ENCODE measurements around the gene ZBTB20.

ZBTB20 gene

DNA sequence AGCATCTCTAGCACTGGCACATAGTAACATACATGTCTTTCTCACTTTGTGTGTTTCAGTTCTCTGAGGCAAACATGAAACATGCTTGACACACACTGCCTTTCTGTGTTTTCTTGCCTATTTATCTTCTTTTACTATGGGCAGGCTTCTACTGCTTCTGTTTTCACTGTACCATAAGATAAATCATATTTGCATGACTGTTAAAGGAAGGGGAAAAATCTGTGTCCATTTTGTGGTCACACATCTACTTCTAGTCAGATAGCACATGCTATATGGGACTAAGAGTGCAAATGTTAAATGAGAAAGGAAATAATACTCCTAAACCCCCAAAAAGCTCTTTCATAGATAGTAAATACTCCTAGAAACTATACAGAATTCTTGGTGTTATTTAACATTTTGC is 386.4 kb downstream of the ZBTB20 start (continued):
- no peak for TF ChIP-seq TOX (CRISPR knock-in tag; IDR thresholded peaks at IDR 0.05; ENCODE audit: borderline replicate concordance)
- TF ChIP-seq ISL1 (CRISPR knock-in tag; IDR thresholded peaks at IDR 0.05) = no peak
- TF ChIP-seq ARNTL (CRISPR knock-in tag; IDR thresholded peaks at IDR 0.05; ENCODE audit: borderline replicate concordance, low read depth) = no peak
- TF ChIP-seq ZFP30 (CRISPR knock-in tag; IDR thresholded peaks at IDR 0.05) = no peak
- no peak for TF ChIP-seq ZNF8 (CRISPR knock-in tag; IDR thresholded peaks at IDR 0.05)
- TF ChIP-seq, protein P1, sequence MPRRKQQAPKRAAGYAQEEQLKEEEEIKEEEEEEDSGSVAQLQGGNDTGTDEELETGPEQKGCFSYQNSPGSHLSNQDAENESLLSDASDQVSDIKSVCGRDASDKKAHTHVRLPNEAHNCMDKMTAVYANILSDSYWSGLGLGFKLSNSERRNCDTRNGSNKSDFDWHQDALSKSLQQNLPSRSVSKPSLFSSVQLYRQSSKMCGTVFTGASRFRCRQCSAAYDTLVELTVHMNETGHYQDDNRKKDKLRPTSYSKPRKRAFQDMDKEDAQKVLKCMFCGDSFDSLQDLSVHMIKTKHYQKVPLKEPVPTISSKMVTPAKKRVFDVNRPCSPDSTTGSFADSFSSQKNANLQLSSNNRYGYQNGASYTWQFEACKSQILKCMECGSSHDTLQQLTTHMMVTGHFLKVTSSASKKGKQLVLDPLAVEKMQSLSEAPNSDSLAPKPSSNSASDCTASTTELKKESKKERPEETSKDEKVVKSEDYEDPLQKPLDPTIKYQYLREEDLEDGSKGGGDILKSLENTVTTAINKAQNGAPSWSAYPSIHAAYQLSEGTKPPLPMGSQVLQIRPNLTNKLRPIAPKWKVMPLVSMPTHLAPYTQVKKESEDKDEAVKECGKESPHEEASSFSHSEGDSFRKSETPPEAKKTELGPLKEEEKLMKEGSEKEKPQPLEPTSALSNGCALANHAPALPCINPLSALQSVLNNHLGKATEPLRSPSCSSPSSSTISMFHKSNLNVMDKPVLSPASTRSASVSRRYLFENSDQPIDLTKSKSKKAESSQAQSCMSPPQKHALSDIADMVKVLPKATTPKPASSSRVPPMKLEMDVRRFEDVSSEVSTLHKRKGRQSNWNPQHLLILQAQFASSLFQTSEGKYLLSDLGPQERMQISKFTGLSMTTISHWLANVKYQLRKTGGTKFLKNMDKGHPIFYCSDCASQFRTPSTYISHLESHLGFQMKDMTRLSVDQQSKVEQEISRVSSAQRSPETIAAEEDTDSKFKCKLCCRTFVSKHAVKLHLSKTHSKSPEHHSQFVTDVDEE (CRISPR knock-in tag; IDR thresholded peaks at IDR 0.05) = no peak

DNA sequence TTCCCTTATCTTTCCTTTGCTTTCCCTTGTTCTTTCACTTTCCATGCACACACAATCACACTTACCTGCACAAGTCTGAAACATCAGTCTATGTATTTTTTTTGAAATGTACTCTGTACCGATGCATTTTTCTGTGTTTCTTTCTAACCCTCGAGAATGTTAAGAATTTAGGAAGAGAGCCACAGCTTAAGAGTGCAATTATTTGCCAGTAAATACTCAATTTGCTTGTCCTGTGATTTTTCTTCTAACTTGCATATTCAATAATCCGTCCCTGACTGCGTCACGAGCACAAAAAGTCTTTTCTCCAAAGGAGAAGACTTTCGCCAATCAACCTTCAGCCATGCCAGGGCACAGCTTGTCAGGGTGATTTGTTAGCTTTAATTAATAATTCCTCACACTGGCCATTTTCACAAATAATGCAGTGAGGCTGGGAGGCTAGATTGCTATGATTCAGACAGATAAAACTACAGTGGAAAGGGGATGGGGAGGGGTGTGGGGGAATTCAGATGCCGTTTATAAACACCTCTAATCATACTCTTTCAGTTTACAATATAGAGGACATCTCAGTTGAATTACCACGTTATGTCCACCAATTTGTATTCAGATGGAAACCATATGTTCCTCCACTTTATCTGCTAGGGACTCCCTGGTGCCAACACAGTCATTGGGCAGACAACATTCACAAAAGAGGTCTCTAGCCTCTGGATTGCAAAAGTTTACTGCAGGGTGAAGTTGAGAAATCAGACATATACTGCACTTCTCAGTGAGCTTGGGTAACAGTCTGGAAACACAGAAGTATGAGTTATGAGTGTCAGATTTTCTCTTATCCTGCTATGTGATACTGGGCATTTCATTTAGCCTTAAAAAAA is 388.0 kb downstream of the ZBTB20 start:
- peak; percentile 78 for ATAC-seq
- TF ChIP-seq ZNF8 (CRISPR knock-in tag; IDR thresholded peaks at IDR 0.05) = no peak
- TF ChIP-seq RARB (CRISPR knock-in tag; IDR thresholded peaks at IDR 0.05) = no peak
- TF ChIP-seq, protein P2, sequence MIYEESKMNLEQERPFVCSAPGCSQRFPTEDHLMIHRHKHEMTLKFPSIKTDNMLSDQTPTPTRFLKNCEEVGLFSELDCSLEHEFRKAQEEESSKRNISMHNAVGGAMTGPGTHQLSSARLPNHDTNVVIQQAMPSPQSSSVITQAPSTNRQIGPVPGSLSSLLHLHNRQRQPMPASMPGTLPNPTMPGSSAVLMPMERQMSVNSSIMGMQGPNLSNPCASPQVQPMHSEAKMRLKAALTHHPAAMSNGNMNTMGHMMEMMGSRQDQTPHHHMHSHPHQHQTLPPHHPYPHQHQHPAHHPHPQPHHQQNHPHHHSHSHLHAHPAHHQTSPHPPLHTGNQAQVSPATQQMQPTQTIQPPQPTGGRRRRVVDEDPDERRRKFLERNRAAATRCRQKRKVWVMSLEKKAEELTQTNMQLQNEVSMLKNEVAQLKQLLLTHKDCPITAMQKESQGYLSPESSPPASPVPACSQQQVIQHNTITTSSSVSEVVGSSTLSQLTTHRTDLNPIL (CRISPR knock-in tag; IDR thresholded peaks at IDR 0.05; ENCODE audit: low read depth) = no peak
- TF ChIP-seq TCF4 (CRISPR knock-in tag; IDR thresholded peaks at IDR 0.05; ENCODE audit: borderline replicate concordance) = peak; percentile 26; the same call in 1 of the 2 replicates

DNA sequence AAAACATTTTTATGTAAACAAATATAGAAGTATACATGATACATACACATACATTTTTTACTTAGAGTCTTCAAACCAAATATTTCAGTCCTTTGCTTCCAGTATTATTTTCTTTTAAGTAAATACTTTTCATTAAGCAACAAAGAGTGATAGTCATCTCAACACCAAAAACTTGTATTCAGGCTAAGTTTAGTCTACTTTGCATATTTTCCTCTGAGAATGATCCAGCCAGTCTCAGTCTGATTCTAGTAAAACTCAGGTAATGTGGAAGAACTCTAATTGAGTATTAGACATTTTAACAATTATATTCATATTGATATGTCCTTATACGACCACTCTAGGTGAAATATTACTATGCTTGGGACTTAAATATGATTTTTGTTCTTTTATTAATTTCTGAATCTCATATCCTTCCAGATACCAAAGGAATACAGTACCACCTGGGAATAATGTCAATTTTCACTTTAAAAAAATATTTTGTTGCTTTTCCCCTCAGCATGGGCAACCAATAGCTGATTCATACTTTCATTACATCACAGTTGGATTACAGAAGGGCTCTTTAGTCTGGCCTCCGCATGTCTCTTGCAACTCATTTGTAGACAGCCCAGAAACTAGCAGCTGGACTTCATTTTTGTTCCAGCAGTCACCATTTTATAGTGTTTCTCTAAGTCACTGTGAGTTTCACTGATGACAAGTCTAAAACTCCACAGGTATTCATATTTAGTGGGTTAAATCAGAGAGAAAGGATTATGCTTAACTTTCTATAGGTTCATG is 390.4 kb downstream of the ZBTB20 start:
- no peak for TF ChIP-seq ESRRG (CRISPR knock-in tag; IDR thresholded peaks at IDR 0.05)
- TF ChIP-seq ZFP3 (CRISPR knock-in tag; IDR thresholded peaks at IDR 0.05) = no peak
- no peak for TF ChIP-seq ZNF70 (CRISPR knock-in tag; IDR thresholded peaks at IDR 0.05)
- no peak for TF ChIP-seq TOX (CRISPR knock-in tag; IDR thresholded peaks at IDR 0.05; ENCODE audit: borderline replicate concordance)
- TF ChIP-seq ZNF8 (CRISPR knock-in tag; IDR thresholded peaks at IDR 0.05) = no peak
- TF ChIP-seq ISL1 (CRISPR knock-in tag; IDR thresholded peaks at IDR 0.05) = no peak
- TF ChIP-seq ARNTL (CRISPR knock-in tag; IDR thresholded peaks at IDR 0.05; ENCODE audit: borderline replicate concordance, low read depth) = no peak
- TF ChIP-seq, protein P3, sequence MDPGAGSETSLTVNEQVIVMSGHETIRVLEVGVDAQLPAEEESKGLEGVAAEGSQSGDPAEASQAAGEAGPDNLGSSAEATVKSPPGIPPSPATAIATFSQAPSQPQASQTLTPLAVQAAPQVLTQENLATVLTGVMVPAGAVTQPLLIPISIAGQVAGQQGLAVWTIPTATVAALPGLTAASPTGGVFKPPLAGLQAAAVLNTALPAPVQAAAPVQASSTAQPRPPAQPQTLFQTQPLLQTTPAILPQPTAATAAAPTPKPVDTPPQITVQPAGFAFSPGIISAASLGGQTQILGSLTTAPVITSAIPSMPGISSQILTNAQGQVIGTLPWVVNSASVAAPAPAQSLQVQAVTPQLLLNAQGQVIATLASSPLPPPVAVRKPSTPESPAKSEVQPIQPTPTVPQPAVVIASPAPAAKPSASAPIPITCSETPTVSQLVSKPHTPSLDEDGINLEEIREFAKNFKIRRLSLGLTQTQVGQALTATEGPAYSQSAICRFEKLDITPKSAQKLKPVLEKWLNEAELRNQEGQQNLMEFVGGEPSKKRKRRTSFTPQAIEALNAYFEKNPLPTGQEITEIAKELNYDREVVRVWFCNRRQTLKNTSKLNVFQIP (CRISPR knock-in tag; IDR thresholded peaks at IDR 0.05; ENCODE audit: borderline replicate concordance, low read depth) = no peak
- TF ChIP-seq, protein P1 (CRISPR knock-in tag; IDR thresholded peaks at IDR 0.05) = no peak
- TF ChIP-seq ZC3H10 (CRISPR knock-in tag; IDR thresholded peaks at IDR 0.05) = no peak
- no peak for TF ChIP-seq PPARA (CRISPR knock-in tag; IDR thresholded peaks at IDR 0.05; ENCODE audit: borderline replicate concordance)
- TF ChIP-seq RARB (CRISPR knock-in tag; IDR thresholded peaks at IDR 0.05) = no peak
- ATAC-seq = no peak

DNA sequence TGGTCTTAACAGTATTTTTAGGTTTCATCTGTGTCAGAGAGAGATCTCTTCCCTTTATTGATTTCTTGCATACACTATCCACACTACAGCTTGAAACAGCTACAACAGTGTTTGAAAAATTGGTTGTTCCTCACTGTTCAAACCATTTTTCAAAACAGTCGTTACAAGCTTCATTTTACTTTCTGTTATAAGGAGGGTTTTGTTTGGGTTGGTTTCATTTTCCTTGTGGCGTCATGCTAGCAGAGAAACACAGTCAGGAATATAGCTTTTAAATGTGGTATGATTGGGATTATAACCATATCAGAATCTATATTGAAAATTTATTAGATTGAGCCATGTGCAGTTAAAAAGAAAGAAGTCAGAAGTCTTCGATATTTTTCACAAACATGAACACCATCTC is 400.6 kb downstream of the ZBTB20 start:
- no peak for ATAC-seq
- TF ChIP-seq, protein P1 (CRISPR knock-in tag; IDR thresholded peaks at IDR 0.05) = no peak
- TF ChIP-seq ARNTL (CRISPR knock-in tag; IDR thresholded peaks at IDR 0.05; ENCODE audit: borderline replicate concordance, low read depth) (no peak), OSR1 (CRISPR knock-in tag; IDR thresholded peaks at IDR 0.05) (no peak), PPARA (CRISPR knock-in tag; IDR thresholded peaks at IDR 0.05; ENCODE audit: borderline replicate concordance) (no peak), CSDC2 (CRISPR knock-in tag; IDR thresholded peaks at IDR 0.05) (no peak), ZC3H10 (CRISPR knock-in tag; IDR thresholded peaks at IDR 0.05) (no peak), GLIS3 (CRISPR knock-in tag; IDR thresholded peaks at IDR 0.05) (no peak), ZNF70 (CRISPR knock-in tag; IDR thresholded peaks at IDR 0.05) (no peak), ZFP3 (CRISPR knock-in tag; IDR thresholded peaks at IDR 0.05) (no peak)
- TF ChIP-seq, protein P4, sequence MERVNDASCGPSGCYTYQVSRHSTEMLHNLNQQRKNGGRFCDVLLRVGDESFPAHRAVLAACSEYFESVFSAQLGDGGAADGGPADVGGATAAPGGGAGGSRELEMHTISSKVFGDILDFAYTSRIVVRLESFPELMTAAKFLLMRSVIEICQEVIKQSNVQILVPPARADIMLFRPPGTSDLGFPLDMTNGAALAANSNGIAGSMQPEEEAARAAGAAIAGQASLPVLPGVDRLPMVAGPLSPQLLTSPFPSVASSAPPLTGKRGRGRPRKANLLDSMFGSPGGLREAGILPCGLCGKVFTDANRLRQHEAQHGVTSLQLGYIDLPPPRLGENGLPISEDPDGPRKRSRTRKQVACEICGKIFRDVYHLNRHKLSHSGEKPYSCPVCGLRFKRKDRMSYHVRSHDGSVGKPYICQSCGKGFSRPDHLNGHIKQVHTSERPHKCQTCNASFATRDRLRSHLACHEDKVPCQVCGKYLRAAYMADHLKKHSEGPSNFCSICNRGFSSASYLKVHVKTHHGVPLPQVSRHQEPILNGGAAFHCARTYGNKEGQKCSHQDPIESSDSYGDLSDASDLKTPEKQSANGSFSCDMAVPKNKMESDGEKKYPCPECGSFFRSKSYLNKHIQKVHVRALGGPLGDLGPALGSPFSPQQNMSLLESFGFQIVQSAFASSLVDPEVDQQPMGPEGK (CRISPR knock-in tag; IDR thresholded peaks at IDR 0.05; ENCODE audit: borderline replicate concordance) = no peak

All from SK-N-SH treated with all-trans-retinoic acid at 6 μM for 48 hours (cell line).